ENCODE results near the gene NDUFB5.
"Not testable (repeated sequence)": the region's sequence is repeated elsewhere in the genome, so short reads cannot be mapped to it uniquely, and the experiment has no call there.

The NDUFB5 gene

DNA sequence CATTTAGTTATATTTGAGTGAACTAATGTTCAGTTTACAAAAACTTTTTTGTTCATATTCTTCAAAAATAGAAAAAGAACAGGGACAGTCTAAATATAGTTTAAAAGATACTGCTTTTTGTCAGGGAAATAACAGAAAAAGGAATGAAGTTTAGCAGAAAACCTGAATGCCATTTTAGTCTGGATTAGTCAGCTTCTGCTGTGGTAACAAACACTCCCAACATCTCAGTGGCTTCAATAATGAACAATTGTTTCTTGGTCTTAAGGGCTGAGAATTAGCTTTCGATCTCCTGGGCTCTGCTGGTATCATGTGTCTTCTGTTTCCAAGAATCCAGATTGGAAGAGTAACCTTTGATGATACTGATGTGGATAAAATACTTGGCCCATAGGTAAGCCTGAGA is 35.9 kb downstream of the NDUFB5 start:
- DNase-seq: no peak

DNA sequence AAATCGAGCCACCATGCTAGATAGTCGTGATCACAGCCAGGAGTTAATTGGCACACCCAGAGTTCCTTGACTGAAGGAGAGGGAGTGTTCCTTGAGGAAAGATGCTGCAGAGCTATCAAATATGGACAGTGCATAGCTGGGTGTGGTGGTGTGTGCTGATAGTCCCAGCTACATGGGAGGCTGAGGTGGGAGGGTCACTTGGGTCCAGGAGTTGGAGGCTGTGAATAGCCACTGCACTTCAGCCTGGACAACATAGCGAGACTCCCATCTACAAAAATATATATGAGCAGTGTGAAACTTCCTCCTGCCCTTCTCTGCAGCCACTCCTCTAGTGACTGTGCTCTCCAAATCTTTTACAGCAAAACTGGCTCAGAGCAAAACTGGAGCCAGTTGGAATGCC is 38.3 kb downstream of the NDUFB5 start:
- no peak for DNase-seq

DNA sequence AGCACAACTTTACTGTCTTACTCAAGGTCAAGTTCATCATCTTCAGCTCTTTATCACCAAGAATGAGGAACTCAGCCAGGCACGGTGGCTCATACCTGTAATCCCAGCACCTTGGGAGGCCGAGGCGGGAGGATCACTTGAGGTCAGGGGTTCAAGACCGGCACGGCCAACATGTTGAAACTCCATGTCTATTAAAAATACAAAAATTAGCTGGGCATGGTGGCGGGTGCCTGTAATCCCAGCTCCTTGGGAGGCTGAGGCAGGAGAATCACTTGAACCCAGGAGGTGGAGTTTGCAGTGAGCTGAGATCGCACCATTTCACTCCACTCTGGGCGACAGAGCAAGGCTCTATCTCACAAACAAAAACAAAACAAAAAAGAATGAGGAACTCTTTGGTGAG is 39.2 kb downstream of the NDUFB5 start:
- not testable (repeated sequence) for DNase-seq

DNA sequence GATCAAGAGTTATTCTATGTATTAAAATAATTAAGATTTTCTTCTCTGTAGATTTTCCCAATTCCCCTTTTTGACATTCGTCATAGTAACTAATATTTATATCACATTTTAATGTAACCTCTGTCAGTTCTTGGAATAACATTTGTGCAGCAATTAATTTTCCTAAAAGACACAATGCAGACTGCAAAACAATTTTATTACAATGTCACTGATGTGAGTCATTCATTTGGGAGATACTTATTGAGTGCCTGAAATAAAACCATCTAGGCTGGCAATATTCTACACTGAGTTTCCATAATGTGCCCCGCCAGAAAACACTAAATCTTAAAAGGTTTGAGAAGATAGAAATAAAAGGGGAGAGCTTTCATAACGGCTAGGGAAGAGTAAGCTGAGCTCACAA is 41.6 kb downstream of the NDUFB5 start:
- DNase-seq: no peak

DNA sequence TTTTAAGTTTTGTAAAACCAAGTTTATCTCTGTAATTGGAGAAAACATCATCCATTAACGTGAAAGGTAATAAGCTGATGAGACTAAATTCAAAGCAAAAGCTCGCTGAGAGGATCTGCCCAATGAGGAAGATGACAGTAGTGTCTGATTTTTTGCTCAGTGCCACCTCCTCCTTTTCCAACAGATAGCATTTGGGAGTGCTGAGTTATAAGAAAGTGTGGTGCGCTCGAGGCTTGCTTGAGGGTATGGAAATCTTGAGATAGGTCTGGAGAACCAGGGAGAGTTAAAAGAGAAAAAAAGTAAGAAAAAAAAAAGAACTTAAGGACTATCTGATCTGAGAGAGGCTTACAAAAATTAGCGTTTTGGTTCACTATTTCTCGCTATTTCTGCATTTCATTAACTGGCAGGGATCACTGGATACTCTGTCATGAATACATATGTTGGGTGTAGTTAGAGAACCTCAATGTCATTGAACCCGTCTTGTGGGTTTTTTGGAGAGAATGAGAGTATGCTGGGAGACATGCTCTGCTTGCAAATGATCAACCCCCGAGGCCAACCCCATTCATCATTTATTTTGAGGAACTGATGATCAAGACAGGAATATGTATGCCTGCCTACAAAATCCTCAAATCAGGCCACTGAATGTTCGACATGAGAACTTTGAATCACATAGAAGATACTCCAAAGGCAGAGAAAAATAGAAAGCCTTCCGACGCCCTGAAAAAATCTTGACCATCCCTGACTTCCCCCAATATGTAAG is 47.3 kb downstream of the NDUFB5 start:
- no peak for DNase-seq

DNA sequence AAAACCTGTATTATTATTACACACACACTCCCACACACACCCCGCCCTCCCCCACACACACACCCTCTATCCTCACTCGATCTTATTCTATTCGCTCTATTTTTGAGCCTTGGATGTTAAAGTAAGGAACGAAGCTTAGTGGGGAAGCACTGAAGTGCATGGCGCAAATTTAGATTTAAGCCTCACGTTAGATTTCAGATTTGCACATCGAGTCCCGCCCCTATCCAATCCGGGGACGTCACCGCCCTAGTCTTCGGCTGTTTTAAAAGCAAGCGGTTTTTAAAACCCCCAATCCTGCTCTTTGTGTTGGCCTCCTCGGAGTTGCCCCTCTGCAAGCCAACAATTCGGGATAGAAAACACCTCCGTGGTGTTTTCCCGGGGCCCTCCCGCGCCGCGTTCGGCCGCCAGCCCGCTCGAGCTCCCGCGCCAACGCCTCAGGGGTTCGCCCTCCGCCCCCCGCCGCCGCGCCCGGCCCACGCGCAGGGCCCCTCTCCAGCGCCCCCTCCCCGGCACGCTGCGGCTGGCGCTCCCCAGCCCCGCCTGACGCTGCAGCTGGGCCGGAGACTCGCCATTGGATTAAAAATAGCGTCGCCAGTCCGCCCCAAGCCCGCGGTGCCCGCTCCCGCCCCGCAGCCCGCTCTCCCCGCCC is 48.0 kb downstream of the NDUFB5 start, which contains the start of gene USP13:
TSS of gene USP13 (plus strand) at position 594 of the 649 bp plus-strand sequence. CDS start 186 bp downstream, outside the sequence.
- DNase-seq: peak; percentile 49 to 68

DNA sequence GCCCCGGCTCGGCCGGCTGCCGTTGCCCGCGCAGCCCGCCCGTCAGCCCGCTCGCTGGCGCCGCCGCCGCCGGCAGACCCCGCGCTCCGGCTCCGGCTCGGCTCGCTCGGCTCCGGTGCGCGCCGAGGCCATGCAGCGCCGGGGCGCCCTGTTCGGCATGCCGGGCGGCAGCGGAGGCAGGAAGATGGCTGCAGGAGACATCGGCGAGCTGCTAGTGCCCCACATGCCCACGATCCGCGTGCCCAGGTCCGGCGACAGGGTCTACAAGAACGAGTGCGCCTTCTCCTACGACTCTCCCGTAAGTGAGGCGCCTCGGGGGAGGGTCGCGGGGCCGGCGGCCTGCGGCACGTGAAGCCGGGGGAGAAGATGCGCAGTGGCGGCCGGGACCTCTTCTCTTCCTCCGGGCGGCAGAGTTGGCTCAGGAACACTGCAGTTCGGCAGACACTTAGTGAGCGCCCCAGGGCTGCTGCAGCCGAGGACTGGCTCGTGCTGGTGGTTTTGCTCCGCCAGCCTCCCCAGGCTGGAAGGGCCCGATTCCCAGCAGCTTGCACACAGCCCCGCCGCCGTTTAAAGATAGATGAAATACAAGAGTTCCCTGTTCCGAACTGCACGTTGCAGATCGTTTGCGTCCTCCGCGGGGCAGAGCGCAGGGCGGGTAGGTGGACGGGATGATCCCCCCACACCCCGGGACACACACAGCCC is 48.7 kb downstream of the NDUFB5 start:
- DNase-seq: peak; percentile 49 to 66

DNA sequence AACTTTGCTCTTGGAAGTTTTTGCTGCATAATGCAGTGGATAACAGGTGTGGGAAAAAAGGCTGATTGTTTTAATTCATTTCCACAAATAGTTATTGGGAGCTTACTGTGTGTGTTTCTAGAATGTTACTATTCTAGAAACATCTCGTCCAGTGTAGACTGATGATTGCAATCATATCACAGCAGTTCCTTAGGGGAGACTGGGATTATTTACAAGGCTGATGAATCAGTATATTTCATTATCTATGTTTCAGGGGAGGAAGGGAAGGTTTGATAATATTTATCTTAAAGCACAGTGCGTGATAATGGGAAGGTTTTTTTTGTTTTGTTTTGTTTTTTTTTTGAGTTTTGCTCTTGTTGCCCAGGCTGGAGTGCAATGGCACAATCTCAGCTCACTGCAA is 50.6 kb downstream of the NDUFB5 start:
- no peak for DNase-seq

DNA sequence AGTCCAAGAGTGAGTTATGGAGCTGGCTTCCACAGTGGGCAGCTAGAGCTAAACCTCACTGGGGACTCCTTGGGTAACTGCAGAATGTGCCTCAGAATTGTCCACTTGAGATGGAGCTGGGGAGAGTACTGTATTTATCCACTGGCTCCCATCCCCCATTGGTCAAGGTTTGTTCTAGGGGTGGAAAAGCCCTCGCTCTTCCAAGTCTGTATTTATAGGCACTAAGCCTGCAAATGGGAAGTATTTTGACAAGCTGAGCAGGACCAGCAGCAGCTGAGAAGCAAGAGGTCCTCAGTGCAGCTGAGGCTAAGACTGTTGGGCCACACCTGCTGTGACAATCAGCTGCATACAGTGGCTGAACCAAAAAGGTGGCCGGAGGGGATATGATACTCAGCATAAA is 54.0 kb downstream of the NDUFB5 start:
- no peak for DNase-seq

DNA sequence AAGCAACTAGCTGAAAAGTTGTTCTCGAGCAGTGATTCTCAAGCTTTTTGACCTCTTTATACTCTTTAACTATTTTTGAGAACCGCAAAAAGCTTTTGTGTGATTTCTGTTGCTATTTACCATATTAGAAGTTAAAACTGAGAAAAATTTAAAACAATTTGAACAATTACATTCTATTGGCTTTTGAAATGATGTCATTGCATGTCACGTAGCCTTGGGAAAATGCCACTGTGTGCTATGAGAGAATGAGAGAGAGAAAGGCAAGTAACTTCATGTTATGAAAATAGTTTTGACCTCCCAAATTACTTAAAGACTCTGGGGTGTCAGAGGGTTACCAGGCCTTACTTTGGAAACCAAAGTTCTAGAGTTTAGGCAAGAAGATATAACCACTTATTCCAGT is 56.3 kb downstream of the NDUFB5 start:
- no peak for DNase-seq

DNA sequence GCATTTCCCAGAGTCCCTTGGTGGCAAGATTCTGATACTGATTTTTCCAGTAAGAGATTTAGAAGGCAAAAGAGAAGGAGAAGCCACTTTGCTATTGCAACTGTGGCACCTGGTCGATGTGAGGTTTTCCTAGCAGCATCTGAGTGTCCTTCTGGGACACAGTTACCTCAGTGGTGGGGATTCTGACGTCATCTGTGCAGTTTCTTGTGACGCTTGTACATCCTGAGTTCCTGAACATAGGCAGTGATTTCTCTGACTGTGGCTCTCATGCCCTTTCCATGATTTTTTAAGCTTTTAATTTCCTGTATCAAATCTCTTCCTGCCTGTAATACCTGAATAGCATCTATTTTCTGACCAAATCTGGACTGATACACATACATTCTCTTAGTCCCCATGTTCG is 57.2 kb downstream of the NDUFB5 start:
- no peak for DNase-seq

DNA sequence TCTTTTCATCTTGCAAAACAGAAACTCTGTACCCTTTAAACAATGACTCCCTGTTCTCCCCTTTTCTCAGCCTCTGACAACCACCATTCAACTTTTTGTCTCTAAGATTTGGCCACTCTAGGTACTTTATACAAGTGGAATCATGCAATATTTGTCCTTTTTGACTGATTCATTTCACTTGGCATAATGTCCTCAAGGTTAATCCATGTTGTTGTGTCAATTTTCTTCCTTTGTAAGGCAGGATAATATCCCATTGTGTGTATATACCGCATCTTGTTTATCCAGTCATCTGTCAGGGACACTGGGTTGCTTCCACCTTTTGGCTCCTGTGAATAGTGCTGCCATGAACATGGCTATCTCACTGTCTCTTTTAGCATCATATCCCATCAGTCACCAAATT is 58.5 kb downstream of the NDUFB5 start:
- no peak for DNase-seq

DNA sequence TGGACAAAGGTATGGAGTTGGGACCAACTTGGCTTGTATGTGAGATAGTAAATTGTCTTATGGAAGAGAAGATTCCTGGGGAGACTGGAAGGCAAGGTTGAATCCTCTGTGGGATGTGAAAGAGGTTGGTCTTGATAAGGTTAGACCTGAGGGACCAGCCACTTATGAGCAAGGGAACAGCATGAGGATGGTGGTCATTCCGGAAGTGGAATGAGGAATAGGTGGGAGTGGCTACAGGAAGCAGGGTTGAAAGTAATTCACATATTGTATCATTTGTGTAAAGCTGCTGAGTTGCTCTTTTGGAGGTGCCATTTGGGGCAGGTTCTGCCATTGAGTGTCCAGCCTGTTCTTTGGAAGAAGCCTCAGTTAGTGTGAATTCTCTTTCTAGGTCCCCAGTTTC is 61.4 kb downstream of the NDUFB5 start:
- no peak for DNase-seq

DNA sequence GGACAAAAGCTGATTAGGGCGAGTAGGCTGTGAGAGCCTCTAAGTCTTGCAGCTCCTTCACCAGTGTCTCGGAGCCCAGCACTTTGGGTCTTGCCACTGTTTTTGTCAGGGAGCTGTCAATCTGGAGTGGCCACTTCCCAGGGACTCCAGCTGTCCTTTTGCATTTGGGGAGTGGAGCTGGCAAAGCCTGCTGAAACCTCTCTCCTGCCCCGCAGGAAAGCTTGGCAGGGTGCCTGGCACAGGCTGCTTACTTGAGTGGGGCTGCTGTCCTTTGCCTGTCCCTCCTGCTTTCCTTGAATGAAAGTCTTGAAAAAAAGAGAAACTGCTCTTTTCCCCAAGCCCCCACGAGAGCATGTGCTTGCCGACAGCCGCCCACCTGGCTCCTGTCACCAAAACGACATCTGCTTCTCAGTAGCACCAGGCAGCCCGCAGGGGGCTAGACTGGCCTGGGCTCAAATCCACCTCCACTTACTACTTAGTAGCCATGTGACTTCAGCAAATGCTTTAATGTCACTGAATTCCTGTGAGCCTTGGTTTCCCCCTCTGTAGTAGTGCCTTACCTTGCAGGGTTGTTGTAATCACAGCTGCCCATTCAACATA is 61.9 kb downstream of the NDUFB5 start:
- DNase-seq: no peak

DNA sequence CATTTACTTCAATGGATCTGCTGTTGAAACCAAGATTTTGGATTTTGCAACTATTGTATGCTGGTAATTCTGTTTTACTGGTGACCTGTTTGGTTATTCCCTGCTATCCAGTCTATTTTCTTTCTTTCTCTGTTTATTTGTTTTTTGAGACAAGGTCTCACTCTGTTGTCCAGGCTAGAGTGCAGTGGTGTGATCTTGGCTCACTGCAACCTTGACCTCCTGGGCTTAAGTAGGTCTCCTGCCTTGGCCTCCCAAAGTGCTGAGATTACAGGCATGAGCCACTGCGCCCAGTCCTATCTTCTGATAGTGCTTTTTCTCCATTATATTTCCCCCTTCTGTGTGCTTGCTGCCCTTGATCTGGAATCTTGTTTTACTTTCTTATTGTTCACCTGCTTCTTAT is 63.8 kb downstream of the NDUFB5 start:
- DNase-seq: no peak

DNA sequence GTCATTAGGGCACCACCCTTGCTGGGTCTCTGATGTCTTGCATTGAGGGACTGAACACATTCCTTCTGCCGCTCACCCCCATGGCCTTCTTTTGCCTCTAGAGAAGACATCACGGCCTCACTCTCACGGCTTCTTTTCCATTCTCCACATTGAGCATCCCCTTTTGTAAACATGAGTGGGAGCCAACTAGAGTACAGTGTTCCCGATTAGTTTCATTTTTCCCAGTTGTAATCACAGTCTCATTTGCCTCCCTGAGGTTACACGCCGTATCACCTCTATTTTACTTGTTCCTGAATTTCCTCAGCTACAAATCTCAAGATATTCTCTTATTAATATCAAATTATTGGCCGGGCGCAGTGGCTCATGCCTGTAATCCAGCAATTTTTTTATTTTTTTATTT is 65.7 kb downstream of the NDUFB5 start:
- DNase-seq: no peak

DNA sequence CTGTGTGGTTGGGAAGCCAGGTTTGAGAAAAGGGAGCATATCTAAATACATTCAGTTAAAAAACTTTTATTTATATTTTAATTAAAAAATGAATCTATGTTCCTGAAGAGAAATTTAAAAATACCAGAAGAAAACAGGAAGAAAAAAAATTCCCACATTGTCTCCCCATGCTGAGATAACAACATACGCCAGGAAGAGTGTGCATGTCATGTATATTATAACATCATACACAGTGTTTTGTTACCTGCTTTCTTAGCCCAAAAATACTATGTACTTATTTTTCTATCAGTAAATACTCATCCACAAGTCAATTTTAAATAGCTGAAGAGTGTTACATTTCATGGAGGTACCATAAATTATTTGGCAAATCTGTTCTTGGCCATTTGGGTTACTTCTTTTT is 66.7 kb downstream of the NDUFB5 start:
- no peak for DNase-seq

DNA sequence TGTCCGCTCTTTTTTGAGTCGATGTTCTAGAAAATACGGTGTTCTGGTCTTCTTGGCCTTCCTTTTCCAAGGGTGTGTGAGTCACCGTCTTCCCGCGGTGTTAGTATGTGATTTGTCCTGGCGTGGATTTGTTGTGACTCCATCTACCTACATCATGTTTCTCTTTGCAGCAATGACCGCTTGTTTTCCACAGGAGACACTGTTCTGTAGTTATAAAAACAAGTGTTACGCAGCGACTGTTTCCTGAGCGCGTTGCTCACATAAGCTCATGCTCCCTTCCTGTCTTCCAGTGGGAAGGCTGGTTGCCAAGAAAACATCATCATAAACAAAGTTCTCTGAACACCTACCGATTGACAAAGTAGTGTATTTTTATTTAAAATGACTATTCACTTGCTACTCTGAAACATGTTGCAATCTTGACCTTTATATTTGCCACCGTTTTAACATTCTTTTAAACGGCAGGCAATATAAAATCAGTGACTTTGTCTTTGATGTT is 67.2 kb downstream of the NDUFB5 start:
- no peak for DNase-seq

DNA sequence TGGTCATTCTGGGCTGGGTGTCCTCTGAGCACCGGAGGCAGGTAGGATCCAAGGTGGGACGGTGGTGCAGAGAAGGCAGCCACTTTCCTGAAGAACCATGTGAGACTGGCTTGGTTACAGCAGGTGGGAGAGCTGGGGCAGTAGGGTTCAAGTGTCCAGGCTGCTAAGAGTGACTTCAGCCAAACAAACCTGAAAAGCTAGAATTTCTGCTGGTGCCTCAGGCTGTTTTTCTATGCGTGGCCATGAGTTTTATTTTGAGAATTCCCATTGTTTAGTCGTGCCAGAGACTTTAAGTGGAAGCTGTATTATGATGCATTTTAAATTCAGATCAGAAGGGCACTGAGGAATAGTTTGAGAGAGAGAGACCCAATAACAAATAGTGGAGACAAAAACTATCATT is 68.3 kb downstream of the NDUFB5 start:
- DNase-seq: no peak

DNA sequence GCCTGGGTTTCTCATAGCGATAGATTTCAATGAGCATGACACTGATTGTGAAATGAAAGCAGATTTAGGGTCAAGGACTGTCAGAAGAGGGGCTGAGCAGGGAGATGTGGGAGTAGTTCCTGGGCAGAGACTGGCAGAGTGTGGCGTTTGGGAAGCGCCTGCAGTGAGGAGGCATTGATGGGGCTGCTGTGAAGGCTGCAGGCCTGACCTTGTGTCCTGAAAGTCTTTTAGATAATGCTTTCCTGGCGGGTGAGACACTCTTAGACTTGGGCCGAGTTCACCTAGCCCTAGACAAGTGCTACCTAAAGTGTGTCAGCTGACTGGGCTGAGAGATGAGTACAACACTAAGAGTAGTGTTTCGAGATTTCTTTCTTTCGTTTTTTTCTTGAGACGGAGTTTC is 68.9 kb downstream of the NDUFB5 start:
- DNase-seq: no peak

DNA sequence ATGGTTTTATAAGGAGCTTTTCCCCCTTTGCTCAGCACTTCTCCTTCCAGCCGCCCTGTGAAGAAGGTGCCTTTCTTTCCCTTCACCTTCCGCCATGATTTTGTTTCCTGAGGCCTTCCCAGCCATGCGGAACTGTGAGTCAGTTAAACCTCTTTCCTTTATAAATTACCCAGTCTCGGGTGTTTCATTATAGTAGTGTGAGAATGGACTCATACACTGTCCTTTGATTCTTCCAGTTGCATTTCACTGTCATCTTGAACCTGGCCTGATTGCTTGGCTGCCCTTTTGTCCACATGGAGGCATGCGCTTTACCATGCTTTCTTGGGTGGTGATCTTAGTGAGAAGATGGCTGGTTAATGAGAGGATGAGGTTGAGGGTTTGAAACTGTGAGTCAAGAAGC is 71.5 kb downstream of the NDUFB5 start:
- no peak for DNase-seq

Measured in CD4-positive, alpha-beta T cell treated with Interferon alpha-2 for 1 hour (primary cell).